Lower leg skin (tissue), 3 donors: ENCODE measurements around the gene DMTF1.

Experiments
- CTCF ChIP-seq, 3 donors: fragments of 450-650 bp; IDR thresholded peaks; one replicate each; pipeline ENCODE4 v1.5.1; 2016; ENCODE audit warnings: antibody characterized with exemption in 3 of 3, mild to moderate bottlenecking in 3 of 3, moderate library complexity in 2 of 3
- POLR2A ChIP-seq, 2 donors: fragments of 450-650 bp; IDR thresholded peaks; one replicate each; pipeline ENCODE4 v1.6.1; 2016 to 2017; ENCODE audit warnings: antibody characterized with exemption in 2 of 2, mild to moderate bottlenecking in 1 of 2, moderate library complexity in 1 of 2

- TF ChIP-seq CTCF (IDR thresholded peaks at IDR 0.05) (no peak), POLR2A (IDR thresholded peaks at IDR 0.05) (no peak)
Measured at GRCh38 chr7:87171282-87171934, 19.2 kb downstream of the DMTF1 start.
